Cardiac septum (tissue), 1 donor: Measurements from ENCODE around the gene OSBPL6. TPM values are rescaled to one million over a fixed set of nuclear protein-coding genes. Genes with fewer than 3 reads are reported as not detected.
"Not testable (repeated sequence)": the region's sequence is repeated elsewhere in the genome, so short reads cannot be mapped to it uniquely, and the experiment has no call there.

Source experiments
- DNase-seq: peaks from one replicate; pipeline ENCODE4 v3.0.0-alpha.2; 2020; ENCODE audit warnings: low spot score
- intact Hi-C: fragments of 100-400 bp; cut with DNase I; formaldehyde crosslinking; loops from one replicate; pipeline ENCODE4 v1.14.0; 2022
- total RNA-seq: library from RNA; stranded (reverse); fragmentation: NEBNext Ultra II Directional; extraction: Animal tissue kit (Norgen Biotek cat#: 25700); gene quantifications from one replicate; pipeline ENCODE4 v1.2.1, GENCODE V29; 2021
- donor health status: DM: no; HTN: no; CAD: no.

The OSBPL6 gene
- total RNA-seq, 1 donor from 2014 or later, result 5.5 TPM

GRCh38 chr2:178413472-178414265 is 219.4 kb downstream of the OSBPL6 start:
- intact Hi-C loops, result loop anchor here (2.0 to 10.0 kb wide), 5 partner anchors 64 to 301 kb away; partner anchors contain the start of genes FKBP7, OSBPL6 and RBM45
- peak; percentile 89 for DNase-seq

GRCh38 chr2:178414266-178415247 is 220.2 kb downstream of the OSBPL6 start:
- peak; percentile 94 for DNase-seq
- intact Hi-C loops, result loop anchor here (2.0 to 10.0 kb wide), 5 partner anchors 63 to 302 kb away; partner anchors contain the start of genes FKBP7, OSBPL6 and RBM45

- intact Hi-C loops, result loop anchor here (2.0 to 10.0 kb wide), 2 partner anchors 221 to 283 kb away; partner anchors contain the start of gene OSBPL6
- no peak for DNase-seq
Measured at GRCh38 chr2:178415979-178416378, 221.7 kb downstream of the OSBPL6 start.

- DNase-seq, result no peak
Measured at GRCh38 chr2:178417916-178418315, 223.6 kb downstream of the OSBPL6 start.

GRCh38 chr2:178418426-178418825 is 224.1 kb downstream of the OSBPL6 start:
- intact Hi-C loops, result loop anchor here (10.0 kb wide), 1 partner anchor 224 kb away; the partner anchor contains the start of gene OSBPL6

More at GRCh38 chr2:178417916-178418315, 223.6 kb downstream of the OSBPL6 start:
- intact Hi-C loops, result loop anchor here (10.0 kb wide), 1 partner anchor 223 kb away; the partner anchor contains the start of gene OSBPL6

GRCh38 chr2:178419123-178419522 is 224.8 kb downstream of the OSBPL6 start:
- intact Hi-C loops, result loop anchor here (10.0 kb wide), 1 partner anchor 224 kb away; the partner anchor contains the start of gene OSBPL6
- DNase-seq, result no peak

More at GRCh38 chr2:178418426-178418825, 224.1 kb downstream of the OSBPL6 start:
- DNase-seq, result no peak

- intact Hi-C loops, result no loop called here
Measured at GRCh38 chr2:178420463-178420999, 226.2 kb downstream of the OSBPL6 start.

GRCh38 chr2:178422097-178422496 is 227.8 kb downstream of the OSBPL6 start:
- DNase-seq, result no peak
- intact Hi-C loops, result no loop called here

More at GRCh38 chr2:178420463-178420999, 226.2 kb downstream of the OSBPL6 start:
- DNase-seq, result no peak

GRCh38 chr2:178423746-178424145 is 229.4 kb downstream of the OSBPL6 start:
- intact Hi-C loops, DNase-seq: not testable (repeated sequence)

GRCh38 chr2:178425255-178425827 is 231.0 kb downstream of the OSBPL6 start:
- DNase-seq, result no peak
- intact Hi-C loops, result no loop called here

GRCh38 chr2:178426388-178426787 is 232.1 kb downstream of the OSBPL6 start:
- no peak for DNase-seq
- intact Hi-C loops, result no loop called here

- no peak for DNase-seq
- intact Hi-C loops, result no loop called here
Measured at GRCh38 chr2:178427458-178427857, 233.1 kb downstream of the OSBPL6 start.

GRCh38 chr2:178428396-178428806 is 234.1 kb downstream of the OSBPL6 start:
- DNase-seq, result no peak
- intact Hi-C loops, result no loop called here

- intact Hi-C loops, result no loop called here
- DNase-seq, result no peak
Measured at GRCh38 chr2:178429336-178429735, 235.0 kb downstream of the OSBPL6 start.

GRCh38 chr2:178436662-178437061 is 242.3 kb downstream of the OSBPL6 start:
- DNase-seq, result no peak
- intact Hi-C loops, result no loop called here

GRCh38 chr2:178441426-178441825 is 247.1 kb downstream of the OSBPL6 start:
- no peak for DNase-seq

GRCh38 chr2:178448968-178449661 is 254.8 kb downstream of the OSBPL6 start:
- intact Hi-C loops, result no loop called here
- no peak for DNase-seq

More at GRCh38 chr2:178441426-178441825, 247.1 kb downstream of the OSBPL6 start:
- intact Hi-C loops, result no loop called here
